ENCODE results near the gene STIM2.

- no peak for TF ChIP-seq POLR2A (IDR thresholded peaks at IDR 0.05; ENCODE audit: low read depth, low read length)
- TF ChIP-seq CTCF (conservative IDR thresholded peaks at IDR 0.05; ENCODE audit: low read depth, low read length): no peak
- TF ChIP-seq MXI1 (IDR thresholded peaks at IDR 0.05; ENCODE audit: borderline replicate concordance, low read depth, low read length): no peak
- no peak for TF ChIP-seq USF2 (IDR thresholded peaks at IDR 0.05; ENCODE audit: low read depth, low read length)
- TF ChIP-seq RFX5 (IDR thresholded peaks at IDR 0.05; ENCODE audit: low read depth, low read length): no peak
- no peak for TF ChIP-seq RAD21 (IDR thresholded peaks at IDR 0.05; ENCODE audit: low read length)
- no peak for TF ChIP-seq CEBPB (IDR thresholded peaks at IDR 0.05; ENCODE audit: low read depth, low read length)
- TF ChIP-seq MAFK (IDR thresholded peaks at IDR 0.05; ENCODE audit: low read depth, low read length): no peak
- no peak for TF ChIP-seq CHD1 (IDR thresholded peaks at IDR 0.05; ENCODE audit: low read depth, low read length)
- no peak for TF ChIP-seq FOS (IDR thresholded peaks at IDR 0.05; ENCODE audit: low read depth, low read length)
- no peak for TF ChIP-seq SMC3 (IDR thresholded peaks at IDR 0.05; ENCODE audit: low read depth, low read length)
- no peak for TF ChIP-seq BHLHE40 (IDR thresholded peaks at IDR 0.05; ENCODE audit: low read depth, low read length)
- TF ChIP-seq RCOR1 (IDR thresholded peaks at IDR 0.05; ENCODE audit: insufficient replicate concordance, low read length): no peak
Measured at GRCh38 chr4:26858035-26858918, 2.4 kb upstream of the STIM2 start.
